Measurements from ENCODE around the gene SMPD4.
A peak's percentile ranks its signal among the peaks of the same experiment; 100 is the strongest.
"Not testable (repeated sequence)": the region's sequence is repeated elsewhere in the genome, so short reads cannot be mapped to it uniquely, and the experiment has no call there.

SMPD4 gene

GRCh38 chr2:130181325-130181879, at the start of gene SMPD4:
TSS of gene SMPD4 (minus strand) at chr2:130181602. CDS start at chr2:130176592, 5,010 bp downstream.
- TF ChIP-seq CTCF (IDR thresholded peaks at IDR 0.05; ENCODE audit: borderline replicate concordance, insufficient read depth, low read depth, low read length) = no peak
- H3K4me3 ChIP-seq (ENCODE audit: low read depth, low read length) = peak within 1 kb of the TSS; percentile 78

- H3K4me3 ChIP-seq (ENCODE audit: low read depth, low read length) = not testable (repeated sequence)
These were observed 49.5 kb upstream of the SMPD4 start for GRCh38 chr2:130230907-130231306.

GRCh38 chr2:130230376-130230775, 49.0 kb upstream of the SMPD4 start:
- H3K4me3 ChIP-seq (ENCODE audit: low read depth, low read length) = not testable (repeated sequence)

- H3K4me3 ChIP-seq (ENCODE audit: low read depth, low read length) = not testable (repeated sequence)
These were observed 47.7 kb upstream of the SMPD4 start for GRCh38 chr2:130229161-130229510.

- not testable (repeated sequence) for H3K4me3 ChIP-seq (ENCODE audit: low read depth, low read length)
These were observed 47.2 kb upstream of the SMPD4 start for GRCh38 chr2:130228467-130229160.

GRCh38 chr2:130228005-130228404, 46.6 kb upstream of the SMPD4 start:
- H3K4me3 ChIP-seq (ENCODE audit: low read depth, low read length) = not testable (repeated sequence)

- not testable (repeated sequence) for H3K4me3 ChIP-seq (ENCODE audit: low read depth, low read length)
These were observed 41.1 kb upstream of the SMPD4 start for GRCh38 chr2:130222523-130222922.

GRCh38 chr2:130220505-130220904, 39.1 kb upstream of the SMPD4 start:
- H3K4me3 ChIP-seq (ENCODE audit: low read depth, low read length) = not testable (repeated sequence)

- not testable (repeated sequence) for H3K4me3 ChIP-seq (ENCODE audit: low read depth, low read length)
These were observed 37.7 kb upstream of the SMPD4 start for GRCh38 chr2:130219147-130219546.

- H3K4me3 ChIP-seq (ENCODE audit: low read depth, low read length) = not testable (repeated sequence)
These were observed 25.6 kb upstream of the SMPD4 start for GRCh38 chr2:130207051-130207450.

GRCh38 chr2:130203150-130203549, 21.7 kb upstream of the SMPD4 start:
- H3K4me3 ChIP-seq (ENCODE audit: low read depth, low read length) = not testable (repeated sequence)

GRCh38 chr2:130202518-130202917, 21.1 kb upstream of the SMPD4 start:
- not testable (repeated sequence) for H3K4me3 ChIP-seq (ENCODE audit: low read depth, low read length)

- TF ChIP-seq CTCF (IDR thresholded peaks at IDR 0.05; ENCODE audit: borderline replicate concordance, insufficient read depth, low read depth, low read length) = no peak
- no peak within 1 kb of the TSS for H3K4me3 ChIP-seq (ENCODE audit: low read depth, low read length)
These were observed 16.9 kb upstream of the SMPD4 start, which contains the start of gene TUBA3E for GRCh38 chr2:130198343-130198742. TSS of gene TUBA3E (minus strand) at chr2:130198439. CDS start at chr2:130198360, 79 bp downstream.

GRCh38 chr2:130196052-130196451, 14.7 kb upstream of the SMPD4 start:
- not testable (repeated sequence) for H3K4me3 ChIP-seq (ENCODE audit: low read depth, low read length)

- not testable (repeated sequence) for H3K4me3 ChIP-seq (ENCODE audit: low read depth, low read length)
These were observed 13.8 kb upstream of the SMPD4 start for GRCh38 chr2:130195089-130195635.

- not testable (repeated sequence) for H3K4me3 ChIP-seq (ENCODE audit: low read depth, low read length)
These were observed 12.4 kb upstream of the SMPD4 start for GRCh38 chr2:130193824-130194223.

GRCh38 chr2:130192451-130192850, 11.0 kb upstream of the SMPD4 start:
- H3K4me3 ChIP-seq (ENCODE audit: low read depth, low read length) = not testable (repeated sequence)

- not testable (repeated sequence) for H3K4me3 ChIP-seq (ENCODE audit: low read depth, low read length)
These were observed 9.9 kb upstream of the SMPD4 start for GRCh38 chr2:130191319-130191718.
